RWPE1 (cell line): ENCODE measurements around the gene PPP6R2.

Experiments used
- CTCF ChIA-PET: fragments of 350-600 bp; sonication (Branson Sonifier 250); formaldehyde crosslinking; extraction: SDS; loops from one replicate; lab custom pipeline; 2021; lab: Yijun Ruan, JAX
- POLR2A ChIA-PET: fragments of 400-600 bp; formaldehyde crosslinking; extraction: SDS; loops from one replicate; lab custom pipeline; 2020; ENCODE audit warnings: antibody characterized with exemption; ENCODE audit not compliant: low non-redundant PET; lab: Yijun Ruan, JAX
- DNase-seq: peaks from one replicate; pipeline ENCODE4 v3.0.0; 2012; ENCODE audit warnings: low spot score
- H3K27ac ChIP-seq: fragments of 450-650 bp; 2 replicates; pipeline ENCODE4 v1.5.1; 2017
- CTCF ChIP-seq: fragments of 450-650 bp; conservative IDR thresholded peaks from 2 replicates; pipeline ENCODE4 v1.5.1; 2017; ENCODE audit warnings: low read depth, mild to moderate bottlenecking

The PPP6R2 gene

GRCh38 chr22:50473855-50474671 lies 130.9 kb downstream of the PPP6R2 start:
- no peak for DNase-seq
- POLR2A ChIA-PET: interaction anchor here (0.6 kb wide), 1 partner anchor 42 kb away, joined by 3 read pairs; no protein-coding TSS in a partner anchor
- CTCF ChIA-PET: no interaction called here
- no peak for TF ChIP-seq CTCF
- H3K27ac ChIP-seq: peak overlapping the region; percentile 87

GRCh38 chr22:50474710-50475651 lies 131.9 kb downstream of the PPP6R2 start, which contains the start of gene SBF1:
Gene SBF1, minus strand, starts transcription at chr22:50475035. Its CDS starts 195 bp downstream, at chr22:50474840.
- CTCF ChIA-PET: no interaction called here

GRCh38 chr22:50475652-50476002 lies 132.5 kb downstream of the PPP6R2 start:
- ChIA-PET CTCF (no interaction called here), POLR2A (no interaction called here)
- no peak for DNase-seq
- TF ChIP-seq CTCF: no peak
- H3K27ac ChIP-seq: peak overlapping the region; percentile 87

More at GRCh38 chr22:50474710-50475651, 131.9 kb downstream of the PPP6R2 start, which contains the start of gene SBF1:
- no peak for TF ChIP-seq CTCF
- DNase-seq: peak; percentile 94
- POLR2A ChIA-PET: no interaction called here
- peak within 1 kb of the TSS; percentile 87 for H3K27ac ChIP-seq

- ChIA-PET POLR2A (no interaction called here), CTCF (no interaction called here)
- TF ChIP-seq CTCF: no peak
- no peak for DNase-seq
- H3K27ac ChIP-seq: peak overlapping the region; percentile 87
Observed at GRCh38 chr22:50476868-50477267, 133.7 kb downstream of the PPP6R2 start.

- ChIA-PET POLR2A (no interaction called here), CTCF (interaction anchor here (1.1 kb wide), 1 partner anchor 20 kb away, joined by 3 read pairs; no protein-coding TSS in a partner anchor)
- no peak overlapping the region for H3K27ac ChIP-seq
- no peak for DNase-seq
- no peak for TF ChIP-seq CTCF
Observed at GRCh38 chr22:50477923-50478322, 134.8 kb downstream of the PPP6R2 start.

GRCh38 chr22:50479721-50480120 lies 136.6 kb downstream of the PPP6R2 start:
- TF ChIP-seq CTCF: no peak
- DNase-seq: no peak
- H3K27ac ChIP-seq: no peak overlapping the region
- ChIA-PET POLR2A (no interaction called here), CTCF (interaction anchor here (0.6 kb wide), 1 partner anchor 25 kb away, joined by 3 read pairs; no protein-coding TSS in a partner anchor)
